GM12878 (cell line): ENCODE data around the gene RNF166. TPM values are rescaled to one million over a fixed set of nuclear protein-coding genes. Genes with fewer than 3 reads are reported as not detected.

Experiments used
- ATAC-seq: fragments of 200-7000 bp; cut with Tn5 transposase; 3 replicates; pipeline ENCODE4 v1.9.1; 2020; ENCODE audit warnings: mild to moderate bottlenecking, moderate library complexity
- BruUV-seq: library from RNA; stranded (reverse); fragments of 400-500 nt; replicated peaks from 2 replicates; lab custom pipeline; 2021; lab: Mats Ljungman, UMichigan
- CTCF ChIA-PET: fragments of 300-600 bp; sonication (Branson Sonifier 250); formaldehyde crosslinking; extraction: SDS; loops from one replicate; lab custom pipeline; 2021; ENCODE audit warnings: inconsistent platforms; lab: Yijun Ruan, JAX
- POLR2A ChIA-PET: fragments of 350-600 bp; formaldehyde crosslinking; extraction: SDS; loops from one replicate; lab custom pipeline; 2021; ENCODE audit warnings: inconsistent platforms; lab: Charles Lee
- RAD21 ChIA-PET: fragments of 300-600 bp; sonication (Branson Sonifier 250); formaldehyde crosslinking; loops from one replicate; lab custom pipeline; 2023; ENCODE audit warnings: antibody characterized with exemption; ENCODE audit not compliant: unreplicated experiment; lab: Charles Lee
- SMC1A ChIA-PET: fragments of 300-600 bp; sonication (Branson Sonifier 250); formaldehyde crosslinking; loops from one replicate; lab custom pipeline; 2023; ENCODE audit not compliant: unreplicated experiment, uncharacterized antibody; lab: Charles Lee
- DNase-seq: peaks from one replicate; pipeline ENCODE4 v3.0.0-alpha.2; 2011; ENCODE audit warnings: low read depth, low spot score
- FAIRE-seq: peaks from 3 replicates; lab custom pipeline; 2011; peaks lifted over from hg19 to GRCh38; lab: Jason Lieb, UNC
- H2AFZ ChIP-seq: 2 replicates; pipeline ENCODE4 v1.6.0; 2011; ENCODE audit warnings: low read depth, low read length, control low read depth; ENCODE audit not compliant: control insufficient read depth
- H3K27ac ChIP-seq: 2 replicates; pipeline ENCODE4 v1.5.1; 2011; ENCODE audit warnings: control low read depth; ENCODE audit not compliant: control insufficient read depth, insufficient read depth
- H3K27me3 ChIP-seq, 2 experiments: replicated peaks in 1 of 2; 2 replicates each; pipeline versions ENCODE4 v1.6.0 to v1.6.1; 2011; ENCODE audit warnings: low read length in 1 of 2; ENCODE audit not compliant: control insufficient read depth in 2 of 2, insufficient read depth in 2 of 2
- H3K36me3 ChIP-seq, 2 experiments: 2 replicates each; pipeline ENCODE4 v1.5.1; 2011; ENCODE audit warnings: low read length in 1 of 2; ENCODE audit not compliant: control insufficient read depth in 2 of 2, insufficient read depth in 2 of 2
- H3K4me1 ChIP-seq: 2 replicates; pipeline ENCODE4 v1.6.1; 2011; ENCODE audit warnings: mild to moderate bottlenecking, low read length, moderate library complexity, mixed read lengths; ENCODE audit not compliant: control insufficient read depth, insufficient read depth
- H3K4me2 ChIP-seq: 2 replicates; pipeline ENCODE4 v1.6.0; 2011; ENCODE audit warnings: control low read depth; ENCODE audit not compliant: control insufficient read depth, insufficient read depth
- H3K4me3 ChIP-seq: fragments of 200-600 bp; sonication (generic); 2 replicates; pipeline ENCODE4 v1.5.1; 2016
- H3K79me2 ChIP-seq: 2 replicates; pipeline ENCODE4 v1.6.0; 2011; ENCODE audit warnings: low read length; ENCODE audit not compliant: control insufficient read depth, insufficient read depth
- H3K9ac ChIP-seq: 2 replicates; pipeline ENCODE4 v1.8.0; 2011; ENCODE audit warnings: low read length, control low read depth, mixed read lengths; ENCODE audit not compliant: control insufficient read depth, insufficient read depth
- H3K9me3 ChIP-seq: replicated peaks from 3 replicates; pipeline ENCODE4 v1.5.1; 2011; ENCODE audit warnings: mild to moderate bottlenecking, low read length; ENCODE audit not compliant: control insufficient read depth, insufficient read depth
- H4K20me1 ChIP-seq: 2 replicates; pipeline ENCODE4 v1.6.0; 2011; ENCODE audit not compliant: control insufficient read depth, insufficient read depth
- ATF7 ChIP-seq: fragments of 450-650 bp; IDR thresholded peaks from 2 replicates; pipeline ENCODE4 v1.6.1; 2016; ENCODE audit warnings: low read depth, mild to moderate bottlenecking
- HDAC6 ChIP-seq: fragments of 200-600 bp; sonication (generic); IDR thresholded peaks from one replicate; pipeline ENCODE4 v1.8.0; 2017; ENCODE audit warnings: antibody characterized with exemption; ENCODE audit not compliant: unreplicated experiment
- IRF4 ChIP-seq: IDR thresholded peaks from 2 replicates; pipeline ENCODE4 v1.6.1; 2011; ENCODE audit warnings: low read depth, low read length
- NFYB ChIP-seq: IDR thresholded peaks from 2 replicates; pipeline ENCODE4 v1.6.1; 2011; ENCODE audit warnings: low read depth, mild to moderate bottlenecking, low read length, improper control_type of control experiment, moderate library complexity; ENCODE audit not compliant: insufficient read depth
- POLR2AphosphoS2 ChIP-seq: IDR thresholded peaks from 2 replicates; pipeline ENCODE4 v1.6.1; 2011; ENCODE audit warnings: low read depth, mild to moderate bottlenecking, low read length, improper control_type of control experiment, moderate library complexity
- POU2F2 ChIP-seq: IDR thresholded peaks from 3 replicates; pipeline ENCODE4 v1.6.1; 2011; ENCODE audit warnings: low read depth, mild to moderate bottlenecking, low read length, borderline replicate concordance
- RUNX3 ChIP-seq: IDR thresholded peaks from 2 replicates; pipeline ENCODE4 v1.6.1; 2012; ENCODE audit warnings: low read length, inconsistent platforms
- TCF12 ChIP-seq: IDR thresholded peaks from 2 replicates; pipeline ENCODE4 v1.6.1; 2011; ENCODE audit warnings: low read depth, mild to moderate bottlenecking, low read length
- whole genome bisulfite sequencing: methylation state at CpG from one replicate; pipeline ENCODE4 v1.1.6; 2016; ENCODE audit warnings: low lambda C conversion rate; ENCODE audit not compliant: insufficient replicate concordance, insufficient coverage; ENCODE audit errors: missing lambda C conversion rate; 5-methylcytosine and 5-hydroxymethylcytosine counted together
- in situ Hi-C: fragments of 300-500 bp; cut with MboI; formaldehyde crosslinking; loops from 9 replicates; pipeline ENCODE4 v1.14.3; 2018; ENCODE audit warnings: mixed read lengths
- intact Hi-C: fragments of 100-400 bp; cut with micrococcal nuclease; formaldehyde crosslinking; loops from one replicate; pipeline ENCODE4 v1.14.2; 2022; ENCODE audit not compliant: unreplicated experiment
- polyA plus RNA-seq, 11 experiments: library from polyadenylated mRNA; depleted of rRNA in 4 of 11; unstranded in 6 of 11; stranded (reverse) in 5 of 11; fragments of >200 nt; fragmentation: Nextera tagmentation in 4 of 11; fragmentation: Illumina TruSeq in 1 of 11; extraction: Ambion mirVana in 4 of 11; extraction: Trizol in 1 of 11; gene quantifications; 1 replicate in 1 of 11; 2 replicates in 10 of 11; pipeline versions ENCODE4 v1.2.1 to v1.2.3, GENCODE V29; 2011 to 2016; ENCODE audit warnings: inconsistent platforms in 2 of 11, missing spikeins in 2 of 11, low read depth in 1 of 11
- total RNA-seq, 4 experiments: library from RNA; depleted of rRNA in 3 of 4; stranded (reverse); fragments of >200 nt in 3 of 4; fragmentation: Illumina TruSeq in 1 of 4; extraction: Trizol in 1 of 4; gene quantifications; 2 replicates each; pipeline versions ENCODE4 v1.2.1 to v1.2.3, GENCODE V29; 2013 to 2021
- TF ChIP-seq, protein P1 (sequence below): fragments of 450-650 bp; IDR thresholded peaks from 2 replicates; pipeline ENCODE4 v1.6.1; 2017; ENCODE audit warnings: mild to moderate bottlenecking
- TF ChIP-seq, protein P2 (sequence below): IDR thresholded peaks from 2 replicates; pipeline ENCODE4 v1.6.1; 2012; ENCODE audit warnings: low read depth, low read length, improper control_type of control experiment
- TF ChIP-seq, protein P3 (sequence below): fragments of 450-650 bp; IDR thresholded peaks from 2 replicates; pipeline ENCODE4 v1.6.1; 2016; ENCODE audit warnings: mild to moderate bottlenecking
- TF ChIP-seq, protein P4 (sequence below): IDR thresholded peaks from 2 replicates; pipeline ENCODE4 v1.6.1; 2012; ENCODE audit warnings: mild to moderate bottlenecking, low read depth, low read length

RNF166 gene
- total and polyA plus RNA-seq, 10 of the 15 experiments (the other 5 are each of a cell fraction or from before 2014, with no cell fraction given): 0.48 to 32.8 (median 12.1) TPM

DNA sequence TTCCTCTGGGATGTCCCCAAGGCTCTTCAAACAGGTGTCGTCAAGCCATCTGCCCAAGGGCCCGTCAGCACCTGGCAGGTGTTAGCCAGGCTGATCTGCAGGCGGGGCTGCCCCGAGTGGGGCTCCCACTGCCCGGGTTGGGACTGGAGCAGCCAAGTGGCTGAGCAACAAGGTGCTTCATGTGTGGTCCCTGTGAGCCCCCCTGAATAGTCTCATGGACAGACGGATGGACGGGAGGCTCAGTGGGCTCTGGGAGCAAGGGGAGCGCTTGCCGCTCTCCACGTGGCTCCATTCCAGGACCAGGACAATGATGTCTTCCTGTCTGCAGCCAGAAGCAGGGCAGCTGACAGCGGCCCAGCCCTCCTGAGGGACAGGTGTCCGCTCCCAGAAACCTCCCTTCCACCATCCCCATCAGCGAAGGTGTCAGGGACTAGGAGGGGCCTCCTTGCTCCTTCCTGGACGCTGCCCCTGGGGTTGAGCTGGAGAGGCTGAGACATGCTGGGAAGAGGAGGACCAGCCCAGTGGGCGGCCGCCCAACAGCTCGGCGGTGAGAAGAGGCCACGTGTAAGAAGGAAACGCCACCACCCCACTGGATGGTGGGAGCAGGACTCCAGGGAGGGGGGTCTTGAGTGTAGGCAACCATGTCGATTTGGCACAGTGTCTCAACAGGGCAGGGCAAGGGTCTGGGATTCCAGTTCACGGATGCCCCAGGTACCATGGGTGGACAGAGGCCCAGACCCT lies 29.5 kb downstream of the RNF166 start (continued):
- TF ChIP-seq, protein P1, sequence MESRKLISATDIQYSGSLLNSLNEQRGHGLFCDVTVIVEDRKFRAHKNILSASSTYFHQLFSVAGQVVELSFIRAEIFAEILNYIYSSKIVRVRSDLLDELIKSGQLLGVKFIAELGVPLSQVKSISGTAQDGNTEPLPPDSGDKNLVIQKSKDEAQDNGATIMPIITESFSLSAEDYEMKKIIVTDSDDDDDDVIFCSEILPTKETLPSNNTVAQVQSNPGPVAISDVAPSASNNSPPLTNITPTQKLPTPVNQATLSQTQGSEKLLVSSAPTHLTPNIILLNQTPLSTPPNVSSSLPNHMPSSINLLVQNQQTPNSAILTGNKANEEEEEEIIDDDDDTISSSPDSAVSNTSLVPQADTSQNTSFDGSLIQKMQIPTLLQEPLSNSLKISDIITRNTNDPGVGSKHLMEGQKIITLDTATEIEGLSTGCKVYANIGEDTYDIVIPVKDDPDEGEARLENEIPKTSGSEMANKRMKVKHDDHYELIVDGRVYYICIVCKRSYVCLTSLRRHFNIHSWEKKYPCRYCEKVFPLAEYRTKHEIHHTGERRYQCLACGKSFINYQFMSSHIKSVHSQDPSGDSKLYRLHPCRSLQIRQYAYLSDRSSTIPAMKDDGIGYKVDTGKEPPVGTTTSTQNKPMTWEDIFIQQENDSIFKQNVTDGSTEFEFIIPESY: no peak
- TF ChIP-seq, protein P2, sequence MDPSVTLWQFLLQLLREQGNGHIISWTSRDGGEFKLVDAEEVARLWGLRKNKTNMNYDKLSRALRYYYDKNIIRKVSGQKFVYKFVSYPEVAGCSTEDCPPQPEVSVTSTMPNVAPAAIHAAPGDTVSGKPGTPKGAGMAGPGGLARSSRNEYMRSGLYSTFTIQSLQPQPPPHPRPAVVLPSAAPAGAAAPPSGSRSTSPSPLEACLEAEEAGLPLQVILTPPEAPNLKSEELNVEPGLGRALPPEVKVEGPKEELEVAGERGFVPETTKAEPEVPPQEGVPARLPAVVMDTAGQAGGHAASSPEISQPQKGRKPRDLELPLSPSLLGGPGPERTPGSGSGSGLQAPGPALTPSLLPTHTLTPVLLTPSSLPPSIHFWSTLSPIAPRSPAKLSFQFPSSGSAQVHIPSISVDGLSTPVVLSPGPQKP: no peak
- TF ChIP-seq, protein P3, sequence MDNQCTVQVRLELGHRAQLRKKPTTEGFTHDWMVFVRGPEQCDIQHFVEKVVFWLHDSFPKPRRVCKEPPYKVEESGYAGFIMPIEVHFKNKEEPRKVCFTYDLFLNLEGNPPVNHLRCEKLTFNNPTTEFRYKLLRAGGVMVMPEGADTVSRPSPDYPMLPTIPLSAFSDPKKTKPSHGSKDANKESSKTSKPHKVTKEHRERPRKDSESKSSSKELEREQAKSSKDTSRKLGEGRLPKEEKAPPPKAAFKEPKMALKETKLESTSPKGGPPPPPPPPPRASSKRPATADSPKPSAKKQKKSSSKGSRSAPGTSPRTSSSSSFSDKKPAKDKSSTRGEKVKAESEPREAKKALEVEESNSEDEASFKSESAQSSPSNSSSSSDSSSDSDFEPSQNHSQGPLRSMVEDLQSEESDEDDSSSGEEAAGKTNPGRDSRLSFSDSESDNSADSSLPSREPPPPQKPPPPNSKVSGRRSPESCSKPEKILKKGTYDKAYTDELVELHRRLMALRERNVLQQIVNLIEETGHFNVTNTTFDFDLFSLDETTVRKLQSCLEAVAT: no peak
- TF ChIP-seq HDAC6: no peak

DNA sequence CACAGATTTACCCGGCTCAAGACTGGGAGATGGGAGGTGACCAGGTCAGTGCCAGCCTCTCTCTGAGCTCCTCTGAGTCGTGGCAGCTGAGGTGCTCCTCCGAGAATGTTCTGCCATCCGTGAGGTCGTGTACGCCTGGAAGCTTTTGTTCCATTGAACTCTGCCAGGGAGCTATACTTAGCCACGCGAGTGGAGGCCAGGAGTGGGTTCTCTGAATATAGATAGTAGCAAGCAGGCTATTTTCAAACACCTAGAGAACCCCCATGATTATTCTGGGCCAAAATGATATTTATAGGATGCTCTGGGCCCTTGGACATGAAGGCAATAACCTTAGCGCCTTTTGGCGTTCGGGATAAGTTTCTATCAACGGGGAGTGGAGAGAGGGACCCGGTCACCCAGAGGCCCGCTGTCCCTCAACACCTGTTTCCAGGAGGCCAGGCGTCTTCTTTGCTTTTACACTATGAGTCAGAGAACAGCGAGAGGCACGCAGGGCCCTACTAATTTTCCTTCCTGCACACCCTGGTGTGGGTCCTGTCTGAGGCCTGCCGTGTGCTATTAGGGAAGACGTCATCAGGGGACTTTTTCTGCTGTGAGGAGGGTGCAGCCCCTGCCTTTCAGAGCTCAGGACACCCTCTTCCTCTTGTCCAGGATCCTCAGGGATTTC lies 32.4 kb downstream of the RNF166 start:
- in situ Hi-C loops: no loop called here
- peak; percentile 52; the same call in 1 of the 2 replicates for TF ChIP-seq ATF7
- no peak for TF ChIP-seq IRF4
- TF ChIP-seq NFYB: no peak
- TF ChIP-seq, protein P4, sequence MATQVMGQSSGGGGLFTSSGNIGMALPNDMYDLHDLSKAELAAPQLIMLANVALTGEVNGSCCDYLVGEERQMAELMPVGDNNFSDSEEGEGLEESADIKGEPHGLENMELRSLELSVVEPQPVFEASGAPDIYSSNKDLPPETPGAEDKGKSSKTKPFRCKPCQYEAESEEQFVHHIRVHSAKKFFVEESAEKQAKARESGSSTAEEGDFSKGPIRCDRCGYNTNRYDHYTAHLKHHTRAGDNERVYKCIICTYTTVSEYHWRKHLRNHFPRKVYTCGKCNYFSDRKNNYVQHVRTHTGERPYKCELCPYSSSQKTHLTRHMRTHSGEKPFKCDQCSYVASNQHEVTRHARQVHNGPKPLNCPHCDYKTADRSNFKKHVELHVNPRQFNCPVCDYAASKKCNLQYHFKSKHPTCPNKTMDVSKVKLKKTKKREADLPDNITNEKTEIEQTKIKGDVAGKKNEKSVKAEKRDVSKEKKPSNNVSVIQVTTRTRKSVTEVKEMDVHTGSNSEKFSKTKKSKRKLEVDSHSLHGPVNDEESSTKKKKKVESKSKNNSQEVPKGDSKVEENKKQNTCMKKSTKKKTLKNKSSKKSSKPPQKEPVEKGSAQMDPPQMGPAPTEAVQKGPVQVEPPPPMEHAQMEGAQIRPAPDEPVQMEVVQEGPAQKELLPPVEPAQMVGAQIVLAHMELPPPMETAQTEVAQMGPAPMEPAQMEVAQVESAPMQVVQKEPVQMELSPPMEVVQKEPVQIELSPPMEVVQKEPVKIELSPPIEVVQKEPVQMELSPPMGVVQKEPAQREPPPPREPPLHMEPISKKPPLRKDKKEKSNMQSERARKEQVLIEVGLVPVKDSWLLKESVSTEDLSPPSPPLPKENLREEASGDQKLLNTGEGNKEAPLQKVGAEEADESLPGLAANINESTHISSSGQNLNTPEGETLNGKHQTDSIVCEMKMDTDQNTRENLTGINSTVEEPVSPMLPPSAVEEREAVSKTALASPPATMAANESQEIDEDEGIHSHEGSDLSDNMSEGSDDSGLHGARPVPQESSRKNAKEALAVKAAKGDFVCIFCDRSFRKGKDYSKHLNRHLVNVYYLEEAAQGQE: no peak
- TF ChIP-seq POU2F2: no peak
- TF ChIP-seq POLR2AphosphoS2: no peak
- TF ChIP-seq TCF12: peak; percentile 60
- TF ChIP-seq RUNX3: peak; percentile 24; the same call in 1 of the 2 replicates

More for the DNA sequence above, 32.4 kb downstream of the RNF166 start:
- FAIRE-seq (no peak), ATAC-seq (peak; percentile 75), DNase-seq (no peak)
- Histone ChIP-seq H2AFZ (no peak overlapping the region), H3K9me3 (no peaks in the 10 kb centered on the region), H3K36me3 (no peaks in the 10 kb centered on the region), H3K4me1 (no peaks in the 10 kb centered on the region; the same call in 1 of the 2 replicates), H3K27ac (no peak overlapping the region), H4K20me1 (no peaks in the 10 kb centered on the region), H3K9ac (no peak overlapping the region), H3K4me3 (no peak overlapping the region), H3K27me3 (no peaks in the 10 kb centered on the region), H3K4me2 (no peak overlapping the region), H3K79me2 (no peaks in the 10 kb centered on the region)
- intact Hi-C loops: no loop called here
- WGBS: 44% methylated on average over 19 of the region's 19 CpGs
- RAD21 ChIA-PET: no interaction called here
- BruUV-seq: no TSS peak
- SMC1A ChIA-PET: interaction anchor here (0.7 kb wide), 1 partner anchor 9 kb away, joined by 3 read pairs; no protein-coding TSS in a partner anchor
- CTCF ChIA-PET: interaction anchor here (1.0 to 1.1 kb wide), 2 partner anchors 11 to 22 kb away, joined by 3 read pairs; partner anchors contain the start of gene MVD
- POLR2A ChIA-PET: interaction anchor here (0.7 kb wide), 1 partner anchor 10 kb away, joined by 3 read pairs; no protein-coding TSS in a partner anchor
